ENCODE measurements around the gene DDX4.
"Not testable (repeated sequence)": the region's sequence is repeated elsewhere in the genome, so short reads cannot be mapped to it uniquely, and the experiment has no call there.

Gene DDX4

DNA sequence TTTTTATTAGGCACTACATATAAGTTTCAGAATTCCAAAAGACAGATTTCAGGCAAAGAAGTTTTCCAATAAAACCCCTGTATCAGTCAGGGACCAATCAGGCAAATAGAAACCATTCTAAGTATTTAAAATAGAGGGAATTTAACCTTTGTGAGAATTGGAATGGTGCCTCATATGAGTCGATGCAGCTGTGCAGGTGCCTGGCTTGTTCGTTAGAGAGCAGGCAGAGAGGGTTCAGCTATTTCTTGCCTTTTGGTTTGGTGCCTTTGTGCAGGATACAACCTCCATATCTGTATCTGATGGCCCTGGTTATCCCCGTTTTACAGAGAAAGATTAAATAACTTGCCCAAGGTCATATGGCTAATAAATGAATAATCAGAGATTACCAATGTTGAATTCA lies 6.0 kb upstream of the DDX4 start:
- no peak for DNase-seq

DNA sequence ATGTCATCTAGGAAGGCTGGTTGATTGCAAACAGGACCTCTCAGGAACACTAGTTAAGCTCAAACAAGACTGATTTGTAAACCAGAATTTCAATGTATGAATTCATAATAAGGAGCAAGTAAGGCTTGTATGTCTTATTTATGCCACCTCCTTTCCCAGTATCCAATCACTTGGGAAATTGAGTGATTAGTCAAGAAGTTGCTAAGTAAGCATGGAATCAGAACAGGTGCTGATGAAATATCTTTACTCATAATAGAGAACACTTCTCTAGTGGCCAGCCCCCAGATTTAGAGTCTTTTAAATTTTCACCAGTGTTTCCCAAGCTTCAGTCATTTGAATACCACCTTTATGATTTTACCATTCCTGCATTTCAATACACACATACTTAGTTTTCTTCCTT lies 5.3 kb upstream of the DDX4 start:
- no peak for DNase-seq

DNA sequence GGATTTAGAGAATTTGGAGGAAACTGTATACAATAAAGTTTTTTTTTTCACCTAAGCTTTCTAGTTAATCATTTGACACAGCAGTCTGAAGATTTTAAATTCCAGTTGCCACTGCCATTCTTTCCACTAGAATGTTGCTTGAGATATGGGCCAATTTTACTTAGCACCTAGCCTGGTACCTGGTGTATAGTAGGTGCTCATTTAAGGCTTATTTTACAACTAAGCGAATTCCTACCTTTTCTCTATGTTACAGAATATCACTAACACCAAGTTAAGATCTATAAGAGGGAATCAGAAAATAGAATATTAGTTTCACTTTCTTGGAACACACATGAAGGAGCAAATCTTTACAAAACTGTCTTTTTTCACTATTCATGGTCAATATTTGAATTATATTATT lies 3.2 kb upstream of the DDX4 start:
- DNase-seq: no peak

DNA sequence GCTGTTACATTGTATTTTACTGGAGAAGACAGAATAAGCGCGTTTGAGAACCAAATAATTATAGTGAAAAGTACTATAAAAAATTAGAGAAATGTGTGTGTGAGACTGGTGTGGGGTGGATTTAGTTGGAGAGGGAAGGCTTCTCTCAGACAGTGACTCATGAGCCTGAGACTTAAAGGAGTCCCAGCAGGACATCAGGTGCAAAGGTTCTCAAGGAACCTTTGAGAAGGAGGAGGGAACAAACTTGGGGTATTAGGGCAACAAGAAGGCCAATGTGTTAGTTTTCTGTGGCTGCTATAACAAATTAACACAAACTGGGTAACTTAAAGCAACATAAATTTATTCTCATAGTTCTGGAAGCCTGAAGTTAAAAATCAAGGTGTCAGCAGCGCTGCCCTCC lies 4.9 kb downstream of the DDX4 start:
- no peak for DNase-seq

DNA sequence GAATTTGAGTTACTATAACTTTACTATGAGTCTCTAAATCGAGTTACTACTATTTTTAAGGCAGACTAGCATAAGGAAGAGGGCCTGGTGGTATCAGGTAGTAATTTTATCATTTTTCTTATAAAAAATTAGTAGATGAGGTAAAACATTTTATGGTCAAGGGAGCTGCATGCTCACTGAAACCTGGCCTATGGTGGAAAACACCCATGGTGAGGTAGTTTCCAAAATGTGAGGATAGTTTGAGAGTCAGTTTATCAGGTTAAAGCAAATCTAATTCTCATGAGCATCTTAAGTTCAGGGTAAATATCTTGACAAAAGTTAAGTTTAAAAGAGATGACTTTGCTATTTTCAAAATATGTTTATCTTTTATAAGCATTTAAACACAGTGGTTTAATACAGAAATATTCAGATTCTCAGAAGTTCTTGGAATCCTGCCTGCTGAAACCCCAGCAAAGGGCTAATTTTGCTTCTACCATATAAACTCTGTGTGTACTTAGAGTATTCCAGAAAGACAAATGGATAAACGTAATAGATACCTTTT lies 10.0 kb downstream of the DDX4 start:
- no peak for DNase-seq

DNA sequence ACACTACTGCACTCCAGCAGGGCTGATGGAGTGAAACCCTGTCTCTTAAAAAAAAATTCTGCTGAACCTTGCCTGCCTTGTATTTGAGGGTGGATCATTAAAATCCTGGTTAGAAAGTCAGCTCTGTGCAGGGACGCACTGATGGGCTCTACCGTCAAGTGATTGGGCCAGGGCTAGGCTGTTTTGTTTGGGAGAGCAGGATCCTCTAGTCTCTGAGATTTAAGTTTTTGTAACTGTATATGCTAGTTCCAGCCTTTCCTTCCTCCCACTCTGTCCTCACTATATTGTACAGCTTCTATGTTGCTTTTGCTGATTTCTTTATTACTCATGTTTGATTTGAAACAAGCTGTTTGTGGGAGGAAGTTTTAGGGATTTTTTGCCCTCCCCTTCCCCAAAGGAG lies 11.5 kb downstream of the DDX4 start:
- DNase-seq: no peak

DNA sequence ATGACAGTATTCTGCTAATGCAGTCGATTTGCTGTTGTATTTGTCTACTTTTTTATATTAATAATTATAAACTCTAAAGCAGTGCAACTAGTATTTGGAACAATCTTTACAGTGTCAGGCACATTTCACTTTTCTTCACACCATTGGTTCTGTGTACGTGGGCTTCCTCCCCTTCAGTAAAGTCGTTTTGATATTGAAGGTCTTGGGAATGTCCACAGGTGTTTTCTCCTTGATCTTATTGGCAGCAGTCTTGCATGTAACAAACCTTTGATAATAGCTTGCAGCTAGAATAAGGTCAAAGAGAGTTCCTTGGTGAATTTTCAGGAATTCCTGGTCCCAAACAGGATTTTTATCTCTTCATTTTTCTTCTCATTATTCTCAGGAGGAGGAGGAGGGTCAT lies 12.2 kb downstream of the DDX4 start:
- no peak for DNase-seq

DNA sequence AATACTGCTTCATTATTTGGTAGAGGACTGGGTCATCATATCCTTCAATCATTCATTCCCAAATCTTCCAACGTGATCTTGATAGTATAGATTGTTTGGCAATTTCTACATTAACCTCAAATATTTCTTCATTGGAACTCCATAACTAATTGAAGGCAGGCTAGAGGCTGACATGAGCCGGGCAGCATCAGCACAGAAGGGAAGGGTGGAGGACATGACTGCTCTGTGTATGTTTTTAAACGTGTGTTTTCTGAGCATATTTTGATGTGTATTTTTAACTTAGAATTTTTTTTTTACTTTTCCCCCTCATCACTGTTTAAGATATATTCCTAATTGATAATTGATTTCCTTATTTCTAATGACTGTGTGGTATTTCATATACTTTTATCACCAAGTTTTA lies 12.6 kb downstream of the DDX4 start:
- no peak for DNase-seq

DNA sequence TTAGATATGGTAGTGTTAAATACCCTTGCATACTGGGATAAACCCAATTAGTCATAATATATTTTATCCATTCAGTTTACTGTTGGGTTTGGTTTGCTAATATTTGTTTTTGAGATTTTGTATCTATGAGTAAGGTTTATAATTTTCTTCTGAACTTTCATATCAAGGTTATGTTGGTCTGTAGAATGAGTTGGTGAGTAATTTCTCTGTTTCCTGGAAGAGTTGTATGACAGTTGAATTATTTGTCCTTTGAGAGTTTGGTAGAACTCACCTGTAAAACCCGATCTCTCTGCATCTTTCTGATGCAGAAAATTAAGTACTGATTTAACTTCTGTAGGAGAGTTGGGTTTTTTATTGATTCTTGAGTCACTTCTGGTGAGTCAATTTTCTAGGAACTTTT lies 20.4 kb downstream of the DDX4 start:
- no peak for DNase-seq

DNA sequence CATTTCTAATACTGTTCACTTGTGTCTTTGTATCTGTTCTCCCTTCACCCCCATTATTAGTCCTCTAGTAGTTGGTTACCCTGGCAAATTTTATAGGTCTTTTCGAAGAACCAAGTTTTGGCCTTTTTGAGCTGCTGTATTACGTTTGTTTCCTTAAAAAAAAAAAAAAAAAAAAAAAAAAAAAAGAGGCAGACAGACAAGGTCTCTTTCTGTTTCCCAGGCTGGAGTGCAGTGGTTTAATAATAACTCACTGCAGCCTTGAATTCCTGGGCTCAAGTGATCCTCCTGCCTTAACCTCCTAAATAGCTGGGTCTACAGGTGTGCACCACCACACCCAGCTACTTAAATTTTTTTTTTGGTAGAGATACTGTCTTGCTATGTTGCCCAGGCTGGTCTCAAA lies 20.9 kb downstream of the DDX4 start:
- DNase-seq: no peak

DNA sequence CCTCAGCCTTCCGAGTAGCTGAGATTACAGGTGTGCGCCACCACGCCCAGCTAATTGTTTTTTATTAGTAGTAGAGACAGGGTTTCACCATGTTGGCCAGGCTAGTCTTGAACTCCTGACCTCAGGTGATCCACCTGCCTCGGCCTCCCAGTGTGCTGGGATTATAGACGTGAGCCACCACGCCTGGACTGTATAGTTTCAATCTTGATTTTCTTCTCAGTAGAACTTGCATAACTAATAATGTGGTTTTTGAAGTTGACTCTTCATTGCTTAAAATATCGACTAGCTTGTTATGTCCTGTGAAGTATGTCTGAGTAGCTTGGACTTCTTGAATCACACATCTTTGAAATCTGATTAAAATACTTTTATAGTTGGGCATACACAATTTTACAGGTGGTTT lies 23.9 kb downstream of the DDX4 start:
- DNase-seq: not testable (repeated sequence)

DNA sequence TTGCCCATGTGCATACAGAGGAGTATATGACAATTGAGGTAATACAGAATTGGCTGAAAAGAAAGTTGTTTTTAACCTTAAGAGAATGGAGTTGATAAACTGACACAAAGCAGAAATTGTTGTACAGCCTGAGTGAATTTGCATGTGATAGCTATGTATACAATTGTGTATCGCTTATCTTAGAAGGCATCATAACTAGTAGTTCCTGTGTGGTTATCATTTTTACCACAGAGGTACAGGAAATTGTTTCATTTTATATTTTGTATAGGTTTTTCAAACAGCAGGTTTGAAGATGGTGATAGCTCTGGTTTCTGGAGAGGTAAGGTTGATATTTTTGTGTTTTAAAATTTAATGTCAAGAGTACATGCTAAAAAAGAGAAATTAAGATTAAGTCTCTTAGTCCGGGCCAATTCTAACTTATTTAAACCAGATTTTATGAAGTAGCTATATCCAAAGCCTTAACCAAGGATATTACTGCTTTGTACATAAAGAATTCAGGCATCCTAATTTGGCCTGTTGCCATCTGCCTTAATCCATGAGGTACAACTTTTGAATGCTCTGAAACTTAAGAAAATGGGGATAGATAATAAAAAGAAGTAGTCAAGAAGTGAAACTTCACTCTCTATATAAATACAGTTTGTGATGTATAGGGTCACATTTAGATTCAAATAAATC lies 26.0 kb downstream of the DDX4 start:
- no peak for DNase-seq

DNA sequence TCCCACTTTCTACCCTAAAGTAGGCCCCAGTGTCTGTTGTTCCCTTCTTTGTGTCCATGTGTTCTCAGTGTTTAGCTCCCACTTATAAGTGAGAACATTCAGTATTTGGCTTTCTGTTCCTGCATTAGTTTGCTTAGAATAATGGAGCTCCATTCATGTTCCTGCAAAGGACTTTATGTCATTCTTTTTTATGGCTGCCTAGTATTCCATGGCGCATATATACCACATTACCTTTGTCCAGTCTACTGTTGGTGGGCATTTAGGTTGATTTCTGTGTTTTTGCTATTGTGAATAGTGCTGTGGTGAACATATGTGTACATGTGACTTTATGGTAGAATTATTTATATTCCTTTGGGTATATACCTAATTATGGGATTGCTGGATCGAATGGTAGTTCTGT lies 30.4 kb downstream of the DDX4 start:
- no peak for DNase-seq

DNA sequence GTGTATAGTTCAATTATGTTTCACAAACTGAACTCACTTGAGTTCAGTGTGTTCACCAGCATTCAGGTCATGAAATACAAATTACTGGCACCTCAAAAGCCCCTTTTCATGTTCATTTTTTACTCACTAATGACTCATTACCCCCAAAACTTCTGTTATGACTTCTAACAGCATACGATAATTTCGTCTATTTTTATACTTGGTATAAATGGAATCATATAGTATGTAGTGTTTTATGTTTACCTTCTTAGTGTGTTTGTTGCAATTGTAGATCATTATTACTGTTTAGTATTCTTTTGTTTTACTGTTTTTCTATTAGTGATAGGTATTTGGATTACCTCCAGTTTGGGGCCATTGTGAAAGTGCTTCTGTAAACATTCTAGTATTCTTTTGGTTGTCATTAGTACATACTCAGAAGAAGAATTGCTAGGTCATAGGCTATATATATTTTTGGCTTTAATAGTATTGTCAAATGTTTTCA lies 33.4 kb downstream of the DDX4 start:
- no peak for DNase-seq

DNA sequence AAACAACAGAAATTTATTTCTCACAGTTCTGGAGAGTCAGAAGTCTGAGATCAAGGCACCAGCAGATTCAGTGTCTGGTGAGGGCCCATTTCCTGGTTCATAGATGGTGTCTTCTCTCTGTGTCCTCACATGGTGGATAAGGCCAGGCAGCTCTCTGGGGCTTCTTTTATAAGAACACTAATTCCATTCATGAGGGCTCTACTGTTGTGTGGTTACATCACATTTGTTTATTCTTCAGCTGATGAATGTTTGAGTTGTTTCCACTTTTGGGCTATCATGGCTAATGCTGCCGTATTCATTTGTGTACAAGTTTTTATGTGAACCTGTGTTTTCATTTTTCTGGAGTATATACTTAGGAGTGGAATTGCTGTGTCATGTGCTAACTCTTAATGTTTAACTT lies 35.2 kb downstream of the DDX4 start:
- DNase-seq: no peak

DNA sequence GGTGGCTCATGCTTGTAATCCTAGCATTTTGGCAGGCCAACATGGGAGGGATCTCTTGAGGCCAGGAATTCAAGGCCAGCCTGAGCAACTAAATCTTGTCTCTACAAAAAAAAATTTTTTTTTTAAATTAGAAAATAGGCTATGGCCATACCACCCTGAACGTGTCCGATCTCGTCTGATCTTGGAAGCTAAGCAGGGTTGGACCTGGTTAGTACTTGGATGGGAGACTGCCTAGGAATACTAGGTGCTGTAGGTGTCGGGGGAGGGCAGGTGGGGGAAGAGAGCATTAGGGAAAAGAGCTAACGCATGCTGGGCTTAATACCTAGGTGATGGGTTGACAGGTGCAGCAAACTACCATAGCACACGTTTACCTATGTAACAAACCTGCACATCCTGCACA lies 39.5 kb downstream of the DDX4 start:
- no peak for DNase-seq

DNA sequence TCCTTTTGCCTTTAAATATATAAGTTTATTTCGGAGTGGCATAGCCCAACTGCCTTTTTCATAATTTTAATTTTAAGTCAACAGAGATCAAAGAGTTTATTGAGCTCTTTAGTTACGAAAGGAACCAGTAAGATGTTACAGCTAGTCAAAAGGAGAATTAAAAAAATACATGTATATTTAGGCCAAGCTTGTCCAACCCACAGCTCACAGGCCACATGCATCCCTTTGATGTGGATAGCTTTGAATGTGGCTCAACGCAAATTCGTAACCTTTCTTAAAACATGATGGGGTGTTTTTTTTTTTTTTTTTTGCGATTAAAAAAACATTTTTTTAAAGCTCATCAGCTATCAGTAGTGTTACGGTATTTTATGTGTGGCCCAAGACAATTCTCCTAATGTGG lies 63.1 kb downstream of the DDX4 start:
- DNase-seq: no peak

DNA sequence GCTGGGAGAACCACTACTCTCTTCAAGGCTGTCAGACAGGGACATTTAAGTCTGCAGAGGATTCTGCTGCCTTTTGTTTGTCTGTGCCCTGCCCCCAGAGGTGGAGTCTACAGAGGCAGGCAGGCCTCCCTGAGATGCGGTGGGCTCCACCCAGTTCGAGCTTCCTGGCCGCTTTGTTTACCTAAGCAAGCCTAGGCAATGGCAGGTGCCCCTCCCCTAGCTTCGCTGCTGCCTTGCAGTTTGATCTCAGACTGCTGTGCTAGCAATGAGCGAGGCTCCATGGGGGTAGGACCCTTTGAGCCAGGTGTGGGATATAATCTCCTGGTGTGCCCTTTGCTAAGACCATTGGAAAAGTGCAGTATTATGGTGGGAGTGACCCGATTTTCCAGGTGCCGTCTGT lies 71.0 kb downstream of the DDX4 start:
- DNase-seq: not testable (repeated sequence)

DNA sequence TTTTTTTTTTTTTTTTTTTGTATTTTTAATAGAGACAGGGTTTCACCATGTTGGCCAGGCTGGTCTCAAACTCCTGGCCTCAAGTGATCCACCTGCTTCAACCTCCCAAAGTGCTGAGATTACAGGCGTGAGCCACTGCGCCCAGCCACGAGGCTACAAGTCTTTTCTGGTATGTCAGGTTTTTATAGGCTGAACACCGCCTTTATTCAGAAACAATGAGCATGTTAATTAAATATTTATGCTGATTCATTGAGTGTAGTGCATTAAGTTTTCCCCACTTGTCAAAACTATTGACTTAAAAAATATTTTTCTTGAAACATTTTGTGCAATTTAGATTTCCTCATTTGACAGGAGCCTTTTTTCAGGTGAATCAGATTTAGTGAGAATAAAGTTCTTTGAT lies 78.1 kb downstream of the DDX4 start:
- not testable (repeated sequence) for DNase-seq

DNA sequence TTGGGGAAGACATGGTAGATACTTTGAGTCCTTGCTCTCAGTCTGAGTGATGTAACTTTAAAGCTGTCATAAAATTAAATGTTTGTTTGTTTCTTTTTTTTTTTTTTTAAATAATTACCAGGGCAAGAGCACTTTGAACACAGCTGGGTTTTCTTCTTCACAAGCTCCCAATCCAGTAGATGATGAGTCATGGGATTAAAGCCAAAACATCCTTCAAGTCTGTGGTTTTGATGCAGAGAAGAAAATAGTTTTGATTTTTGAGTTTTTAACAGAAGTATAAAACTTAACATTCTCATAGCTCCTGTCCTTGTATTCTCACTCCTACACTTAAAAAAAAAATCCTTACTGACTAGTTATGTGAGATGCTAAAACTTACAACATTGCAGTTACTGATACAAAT lies 78.5 kb downstream of the DDX4 start:
- DNase-seq: no peak

DNA sequence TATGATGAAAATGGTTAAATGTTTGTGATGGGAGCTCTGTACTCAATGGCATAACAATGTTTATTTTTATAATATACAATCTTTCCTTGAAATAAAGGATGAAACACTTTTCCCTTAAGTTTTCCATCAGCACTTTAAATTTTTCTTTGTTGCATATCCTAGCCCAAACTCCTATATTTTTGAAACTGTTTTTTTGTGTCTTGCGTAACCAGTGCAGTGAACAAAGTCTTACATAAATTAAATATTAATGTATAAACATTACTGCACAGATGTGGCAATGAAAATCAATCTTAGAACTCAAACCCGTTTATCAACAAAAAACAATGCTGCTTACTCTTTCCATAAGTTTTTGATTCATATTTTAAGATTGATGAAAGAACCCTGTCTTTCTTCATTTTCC lies 79.2 kb downstream of the DDX4 start:
- DNase-seq: no peak

DNA sequence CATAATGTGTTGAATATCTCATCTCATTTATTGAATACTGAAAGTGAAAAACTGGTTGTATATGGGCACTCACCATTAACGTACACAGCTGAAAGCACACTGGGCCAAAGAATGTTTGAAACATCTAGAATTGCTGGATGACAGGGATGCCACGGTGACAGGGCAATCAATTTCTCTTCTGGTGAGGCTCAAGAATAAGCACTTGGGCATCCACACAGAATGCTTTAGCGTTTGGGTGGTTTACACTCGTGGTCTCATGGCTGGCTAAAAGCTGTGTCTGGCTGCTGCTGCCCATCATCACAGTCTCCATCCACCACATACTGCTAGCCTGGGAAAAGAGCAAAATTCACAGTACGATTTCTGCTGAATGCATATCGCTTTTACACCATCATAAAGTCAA lies 82.6 kb downstream of the DDX4 start:
- no peak for DNase-seq

DNA sequence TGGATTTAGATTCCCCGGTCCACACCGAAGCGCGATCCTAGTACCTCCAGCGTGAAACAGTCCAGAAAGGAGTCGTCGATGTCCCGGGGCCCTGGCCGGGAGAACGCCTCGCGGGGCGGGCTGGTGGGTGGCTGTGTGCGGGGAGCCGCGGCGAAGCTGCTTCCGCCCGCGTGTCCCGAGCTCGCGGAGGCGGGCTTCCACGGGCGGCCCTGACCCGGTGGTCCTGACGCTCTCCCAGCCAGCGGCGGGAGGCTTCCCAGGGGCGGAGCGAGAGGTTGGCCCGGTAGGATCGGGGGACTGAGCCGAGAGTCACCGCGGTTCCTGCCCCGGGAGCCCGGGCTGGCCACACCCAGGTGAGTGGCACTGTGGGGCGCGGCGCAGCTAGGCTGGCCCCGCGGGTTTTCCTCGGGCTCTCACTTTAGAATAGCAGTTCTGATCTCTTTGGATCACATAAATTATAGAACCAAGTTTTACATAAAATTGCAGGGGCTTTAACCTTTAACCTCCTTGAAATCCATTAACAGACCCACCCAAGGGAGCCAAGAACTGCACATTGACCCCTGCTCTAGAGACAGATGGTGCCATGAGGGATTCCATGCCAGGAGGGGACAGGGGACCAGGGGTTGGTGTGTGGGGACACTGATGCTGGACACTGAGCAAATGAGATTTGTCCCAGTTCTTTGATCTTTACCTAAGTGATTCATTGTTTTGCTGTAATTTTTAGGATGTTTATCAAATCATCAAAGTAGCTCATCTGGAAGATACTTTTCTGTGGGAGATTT lies 84.1 kb downstream of the DDX4 start:
- no peak for DNase-seq

DNA sequence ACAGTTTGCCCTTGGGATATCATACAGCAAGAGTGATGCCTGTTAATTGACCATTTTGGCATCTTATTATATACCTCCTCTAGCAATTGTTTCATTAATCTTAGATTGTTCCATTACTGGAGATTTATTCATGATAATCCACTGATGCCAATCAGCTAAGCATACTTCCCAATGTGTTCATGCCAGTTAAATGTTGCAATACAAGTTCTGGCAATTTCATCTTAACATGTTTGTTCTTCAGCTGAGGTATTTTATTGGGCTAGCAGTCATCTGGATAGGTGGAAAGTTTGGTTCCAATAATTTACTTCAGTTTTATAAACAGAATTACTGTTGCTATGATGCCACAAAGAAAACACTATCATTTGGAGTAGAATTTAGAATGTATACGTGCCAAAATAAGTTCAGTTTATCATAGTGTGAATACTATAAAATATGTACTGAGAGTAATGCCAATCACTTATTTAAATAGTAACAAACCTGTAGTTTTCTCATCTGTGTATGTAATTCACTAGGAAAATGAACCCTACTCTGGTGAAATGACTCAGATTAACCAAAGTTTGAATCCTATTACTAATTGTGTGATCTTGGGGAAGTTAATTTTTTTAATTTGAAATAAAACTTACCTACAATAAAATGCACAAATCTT lies 85.4 kb downstream of the DDX4 start:
- no peak for DNase-seq

All from suppressor macrophage treated with lipopolysaccharide for 4 hours (primary cell).